ENCODE results near the gene YWHAQ. TPM values are rescaled to one million over a fixed set of nuclear protein-coding genes. Genes with fewer than 3 reads are reported as not detected.

YWHAQ gene
- total RNA-seq, 2 experiments from 2014 or later = 95.8 to 101 TPM

DNA sequence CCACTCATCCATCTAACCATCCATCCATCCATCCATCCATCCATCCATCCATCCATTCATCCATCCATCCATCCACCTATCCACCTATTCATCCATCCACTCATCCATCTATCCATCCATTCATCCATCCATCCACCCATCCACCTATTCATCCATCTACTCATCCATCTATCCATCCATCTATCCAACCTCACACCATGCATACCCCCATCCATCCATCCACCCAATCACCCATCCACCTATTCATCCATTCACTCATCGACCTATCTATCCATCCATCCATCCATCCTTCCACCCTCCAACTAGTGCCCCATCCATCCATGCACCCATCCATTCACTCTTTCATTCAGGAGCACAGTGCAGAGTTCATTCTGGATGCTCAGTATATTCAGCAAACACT lies 21.5 kb upstream of the YWHAQ start:
- Histone ChIP-seq H3K36me3 (ENCODE audit: insufficient read depth, low read length) (no peaks in the 10 kb centered on the region), H3K27ac (ENCODE audit: low read depth in 1 of 2, low read length in 2 of 2) (no peak overlapping the region), H3K27me3 (ENCODE audit: control insufficient read depth in 1 of 2, insufficient read depth in 2 of 2, low read length in 2 of 2) (no peaks in the 10 kb centered on the region), H3K9me3 (ENCODE audit: control insufficient read depth in 1 of 2, insufficient read depth in 1 of 2, low read length in 2 of 2) (no peaks in the 10 kb centered on the region), H3K4me1 (ENCODE audit: insufficient read depth, low read length) (peaks cover 39% of the 10 kb centered on the region), H3K4me3 (ENCODE audit: low read length) (no peak overlapping the region)
- intact Hi-C loops (cut with DNase I, micrococcal nuclease) = no loop called here
- TF ChIP-seq, protein P1, sequence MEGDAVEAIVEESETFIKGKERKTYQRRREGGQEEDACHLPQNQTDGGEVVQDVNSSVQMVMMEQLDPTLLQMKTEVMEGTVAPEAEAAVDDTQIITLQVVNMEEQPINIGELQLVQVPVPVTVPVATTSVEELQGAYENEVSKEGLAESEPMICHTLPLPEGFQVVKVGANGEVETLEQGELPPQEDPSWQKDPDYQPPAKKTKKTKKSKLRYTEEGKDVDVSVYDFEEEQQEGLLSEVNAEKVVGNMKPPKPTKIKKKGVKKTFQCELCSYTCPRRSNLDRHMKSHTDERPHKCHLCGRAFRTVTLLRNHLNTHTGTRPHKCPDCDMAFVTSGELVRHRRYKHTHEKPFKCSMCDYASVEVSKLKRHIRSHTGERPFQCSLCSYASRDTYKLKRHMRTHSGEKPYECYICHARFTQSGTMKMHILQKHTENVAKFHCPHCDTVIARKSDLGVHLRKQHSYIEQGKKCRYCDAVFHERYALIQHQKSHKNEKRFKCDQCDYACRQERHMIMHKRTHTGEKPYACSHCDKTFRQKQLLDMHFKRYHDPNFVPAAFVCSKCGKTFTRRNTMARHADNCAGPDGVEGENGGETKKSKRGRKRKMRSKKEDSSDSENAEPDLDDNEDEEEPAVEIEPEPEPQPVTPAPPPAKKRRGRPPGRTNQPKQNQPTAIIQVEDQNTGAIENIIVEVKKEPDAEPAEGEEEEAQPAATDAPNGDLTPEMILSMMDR (IDR thresholded peaks at IDR 0.05) = no peak
- POLR2A ChIA-PET = no interaction called here
- Mint-ChIP-seq H3K4me1 (ENCODE audit: low read depth) (peaks cover 16% of the 10 kb centered on the region), H3K27me3 (no peaks in the 10 kb centered on the region), H3K36me3 (ENCODE audit: low read depth) (no peaks in the 10 kb centered on the region), H3K4me3 (no peak overlapping the region), H3K27ac (no peak overlapping the region), H3K9me3 (no peaks in the 10 kb centered on the region)
- ATAC-seq (ENCODE audit: poor library complexity) = no peak
- DNase-seq = no peak
- CTCF ChIA-PET = no interaction called here

DNA sequence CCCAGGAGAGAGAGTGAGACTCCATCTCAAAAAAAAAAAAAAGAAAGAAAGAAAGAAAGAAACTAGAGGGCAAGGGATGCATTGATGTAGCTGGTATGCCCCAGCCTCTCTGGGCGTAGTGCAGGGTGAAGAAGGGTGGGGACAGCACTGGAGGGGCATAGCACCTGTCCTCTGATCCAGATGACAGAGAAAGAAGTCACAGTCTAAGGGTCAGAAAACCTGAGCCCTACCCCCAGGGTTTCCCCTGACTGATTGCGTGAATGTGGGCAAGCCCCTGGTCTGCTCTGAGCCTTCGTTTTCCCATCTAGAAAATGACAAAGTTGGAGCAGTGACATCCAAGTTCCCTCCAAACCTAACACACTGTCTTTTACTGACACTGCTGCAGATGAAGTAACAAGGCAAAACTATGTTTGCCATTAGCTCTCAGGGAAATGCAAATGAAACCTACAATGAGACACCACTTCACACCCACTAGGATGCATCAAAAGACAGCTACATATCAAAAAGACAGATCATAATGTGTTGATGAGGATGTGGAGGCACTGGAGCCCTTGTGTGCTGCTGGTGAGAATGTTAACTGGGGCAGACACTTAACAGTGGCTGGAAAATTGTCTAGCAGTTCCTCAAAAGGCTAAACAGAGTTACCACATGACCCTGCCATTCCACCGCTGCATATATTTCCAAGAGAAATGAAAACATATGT lies 19.5 kb upstream of the YWHAQ start:
- no peaks in the 10 kb centered on the region for H3K9me3 Mint-ChIP-seq
- no peak for ATAC-seq (ENCODE audit: poor library complexity)
- intact Hi-C loops (cut with DNase I, micrococcal nuclease) = no loop called here
- peaks cover 19% of the 10 kb centered on the region for H3K4me1 ChIP-seq (ENCODE audit: insufficient read depth, low read length)
- ChIA-PET CTCF (no interaction called here), POLR2A (no interaction called here)
- no peaks in the 10 kb centered on the region for H3K36me3 Mint-ChIP-seq (ENCODE audit: low read depth)
- no peak overlapping the region for H3K4me3 Mint-ChIP-seq
- no peak overlapping the region for H3K27ac Mint-ChIP-seq
- peaks cover 1% of the 10 kb centered on the region for H3K4me1 Mint-ChIP-seq (ENCODE audit: low read depth)
- H3K27ac ChIP-seq (ENCODE audit: low read depth in 1 of 2, low read length in 2 of 2) = no peak overlapping the region
- no peaks in the 10 kb centered on the region for H3K27me3 Mint-ChIP-seq
- no peak overlapping the region for H3K4me3 ChIP-seq (ENCODE audit: low read length)
- no peaks in the 10 kb centered on the region for H3K27me3 ChIP-seq (ENCODE audit: control insufficient read depth in 1 of 2, insufficient read depth in 2 of 2, low read length in 2 of 2)
- TF ChIP-seq, protein P1 (IDR thresholded peaks at IDR 0.05) = no peak
- H3K9me3 ChIP-seq (ENCODE audit: control insufficient read depth in 1 of 2, insufficient read depth in 1 of 2, low read length in 2 of 2) = no peaks in the 10 kb centered on the region
- no peaks in the 10 kb centered on the region for H3K36me3 ChIP-seq (ENCODE audit: insufficient read depth, low read length)
- peak in 1 of 14 experiments; percentile 24 for DNase-seq

DNA sequence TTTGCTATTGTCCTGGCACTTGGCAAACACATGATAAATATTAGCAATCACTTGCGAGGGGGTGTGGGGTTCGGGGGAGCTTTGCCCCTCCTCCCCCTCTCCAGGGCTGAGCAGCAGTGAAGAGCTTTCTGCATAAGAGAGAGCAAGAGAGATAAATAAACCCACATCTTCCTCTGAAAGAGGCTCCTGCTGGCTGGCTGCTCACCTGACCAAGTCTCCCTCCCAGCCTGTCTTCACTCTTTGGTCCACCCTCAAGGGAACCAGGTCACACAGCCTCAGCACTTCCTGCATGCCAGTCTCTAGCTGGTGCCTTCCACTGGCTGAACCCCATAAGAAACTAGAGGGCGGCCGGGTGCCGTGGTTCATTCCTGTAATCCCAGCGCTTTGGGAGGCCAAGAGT lies 18.5 kb upstream of the YWHAQ start:
- no peaks in the 10 kb centered on the region for H3K36me3 ChIP-seq (ENCODE audit: insufficient read depth, low read length)
- no peak overlapping the region for H3K4me3 ChIP-seq (ENCODE audit: low read length)
- CTCF ChIA-PET = interaction anchor here (0.6 kb wide), 1 partner anchor 40 kb away, joined by 4 read pairs; no protein-coding TSS in a partner anchor
- no peak overlapping the region for H3K27ac ChIP-seq (ENCODE audit: low read depth in 1 of 2, low read length in 2 of 2)
- TF ChIP-seq, protein P1 (IDR thresholded peaks at IDR 0.05) = no peak
- ATAC-seq (ENCODE audit: poor library complexity) (no peak), DNase-seq (no peak)
- H3K4me3 Mint-ChIP-seq = no peak overlapping the region
- POLR2A ChIA-PET = no interaction called here
- no peaks in the 10 kb centered on the region for H3K27me3 Mint-ChIP-seq
- no peaks in the 10 kb centered on the region for H3K9me3 ChIP-seq (ENCODE audit: control insufficient read depth in 1 of 2, insufficient read depth in 1 of 2, low read length in 2 of 2)
- H3K4me1 Mint-ChIP-seq (ENCODE audit: low read depth) = no peaks in the 10 kb centered on the region
- H3K36me3 Mint-ChIP-seq (ENCODE audit: low read depth) = no peaks in the 10 kb centered on the region
- H3K9me3 Mint-ChIP-seq = no peaks in the 10 kb centered on the region
- H3K27me3 ChIP-seq (ENCODE audit: control insufficient read depth in 1 of 2, insufficient read depth in 2 of 2, low read length in 2 of 2) = no peaks in the 10 kb centered on the region
- H3K4me1 ChIP-seq (ENCODE audit: insufficient read depth, low read length) = peaks cover 10% of the 10 kb centered on the region
- H3K27ac Mint-ChIP-seq = no peak overlapping the region
- intact Hi-C loops (cut with DNase I, micrococcal nuclease) = no loop called here
